ENCODE data around the gene RPP38.

Gene RPP38

DNA sequence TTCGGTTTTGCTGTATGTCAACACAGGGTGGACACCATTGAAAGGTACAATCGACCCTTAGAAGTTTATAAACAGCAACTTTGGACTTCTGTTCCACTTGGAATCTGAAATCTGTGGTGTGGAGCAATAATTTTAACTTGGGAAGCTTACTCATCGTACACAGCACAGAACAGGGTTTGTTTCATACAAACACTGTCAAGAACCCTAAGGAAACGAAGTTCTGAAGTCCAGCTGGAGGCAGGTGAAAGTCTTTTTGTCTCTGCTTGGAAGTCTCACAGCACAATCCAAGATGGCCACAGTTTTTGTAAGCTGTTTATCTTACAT lies 39.8 kb downstream of the RPP38 start:
- H3K4me1 ChIP-seq (ENCODE audit: insufficient read depth, low read length, poor library complexity, severe bottlenecking), result peaks cover 19% of the 10 kb centered on the region
- H2AFZ ChIP-seq (ENCODE audit: low read length), result no peak overlapping the region
- H4K20me1 ChIP-seq (ENCODE audit: insufficient read depth, low read length, poor library complexity, severe bottlenecking), result no peaks in the 10 kb centered on the region
- H3K4me3 ChIP-seq (ENCODE audit: low read length, poor library complexity, severe bottlenecking), result no peak overlapping the region
- peaks cover 17% of the 10 kb centered on the region for H3K79me2 ChIP-seq (ENCODE audit: insufficient read depth, low read length)
- no peaks in the 10 kb centered on the region for H3K9me2 ChIP-seq (replicated peaks; ENCODE audit: low read depth, low read length)
- H3K27me3 ChIP-seq (ENCODE audit: insufficient read depth, low read length, poor library complexity, severe bottlenecking), result no peaks in the 10 kb centered on the region
- peaks cover 11% of the 10 kb centered on the region; the same call in 1 of the 2 replicates for H3F3A ChIP-seq (ENCODE audit: low read depth)
- no peak overlapping the region for H3K9ac ChIP-seq (ENCODE audit: low read depth, low read length, poor library complexity, severe bottlenecking)
- no peak overlapping the region for H3K4me2 ChIP-seq (ENCODE audit: low read depth, low read length, poor library complexity, severe bottlenecking)
- TF ChIP-seq EZH2phosphoT487 (IDR thresholded peaks at IDR 0.05; ENCODE audit: borderline replicate concordance), result no peak
- TF ChIP-seq, protein P1, sequence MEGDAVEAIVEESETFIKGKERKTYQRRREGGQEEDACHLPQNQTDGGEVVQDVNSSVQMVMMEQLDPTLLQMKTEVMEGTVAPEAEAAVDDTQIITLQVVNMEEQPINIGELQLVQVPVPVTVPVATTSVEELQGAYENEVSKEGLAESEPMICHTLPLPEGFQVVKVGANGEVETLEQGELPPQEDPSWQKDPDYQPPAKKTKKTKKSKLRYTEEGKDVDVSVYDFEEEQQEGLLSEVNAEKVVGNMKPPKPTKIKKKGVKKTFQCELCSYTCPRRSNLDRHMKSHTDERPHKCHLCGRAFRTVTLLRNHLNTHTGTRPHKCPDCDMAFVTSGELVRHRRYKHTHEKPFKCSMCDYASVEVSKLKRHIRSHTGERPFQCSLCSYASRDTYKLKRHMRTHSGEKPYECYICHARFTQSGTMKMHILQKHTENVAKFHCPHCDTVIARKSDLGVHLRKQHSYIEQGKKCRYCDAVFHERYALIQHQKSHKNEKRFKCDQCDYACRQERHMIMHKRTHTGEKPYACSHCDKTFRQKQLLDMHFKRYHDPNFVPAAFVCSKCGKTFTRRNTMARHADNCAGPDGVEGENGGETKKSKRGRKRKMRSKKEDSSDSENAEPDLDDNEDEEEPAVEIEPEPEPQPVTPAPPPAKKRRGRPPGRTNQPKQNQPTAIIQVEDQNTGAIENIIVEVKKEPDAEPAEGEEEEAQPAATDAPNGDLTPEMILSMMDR (conservative IDR thresholded peaks at IDR 0.05; ENCODE audit: low read length), result no peak
- no peaks in the 10 kb centered on the region for H3K9me3 ChIP-seq (ENCODE audit: insufficient read depth, low read depth, low read length)
- peaks cover 68% of the 10 kb centered on the region; the same call in 1 of the 2 replicates for H3K36me3 ChIP-seq (ENCODE audit: insufficient read depth, low read length)

DNA sequence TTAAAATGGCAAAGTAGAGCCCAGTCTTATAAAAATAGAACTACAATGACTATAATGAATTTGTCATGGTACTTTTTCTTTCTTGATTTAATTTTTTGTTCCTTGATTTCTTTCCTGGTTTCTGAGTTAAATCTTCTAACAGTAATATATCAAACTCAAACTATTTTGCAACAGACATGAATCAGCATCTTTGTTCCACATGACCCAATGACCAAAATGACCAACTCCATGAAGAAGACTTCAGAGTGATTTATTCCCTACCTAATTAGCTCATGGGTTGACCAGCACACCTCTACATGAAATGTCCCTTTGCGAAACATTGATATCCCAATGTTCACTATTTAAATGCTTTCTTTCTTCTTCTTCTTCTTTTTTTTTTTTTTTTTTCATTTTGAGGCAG lies 40.5 kb downstream of the RPP38 start:
- TF ChIP-seq EZH2phosphoT487 (IDR thresholded peaks at IDR 0.05; ENCODE audit: borderline replicate concordance), result no peak
- TF ChIP-seq, protein P1 (conservative IDR thresholded peaks at IDR 0.05; ENCODE audit: low read length), result no peak
- Histone ChIP-seq H3K9ac (ENCODE audit: low read depth, low read length, poor library complexity, severe bottlenecking) (no peak overlapping the region), H3K9me2 (replicated peaks; ENCODE audit: low read depth, low read length) (no peaks in the 10 kb centered on the region), H3K36me3 (ENCODE audit: insufficient read depth, low read length) (peaks cover 66% of the 10 kb centered on the region; the same call in 1 of the 2 replicates), H3K9me3 (ENCODE audit: insufficient read depth, low read depth, low read length) (no peaks in the 10 kb centered on the region), H3K4me2 (ENCODE audit: low read depth, low read length, poor library complexity, severe bottlenecking) (no peak overlapping the region), H4K20me1 (ENCODE audit: insufficient read depth, low read length, poor library complexity, severe bottlenecking) (no peaks in the 10 kb centered on the region), H3K4me1 (ENCODE audit: insufficient read depth, low read length, poor library complexity, severe bottlenecking) (peaks cover 26% of the 10 kb centered on the region), H2AFZ (ENCODE audit: low read length) (no peak overlapping the region), H3K79me2 (ENCODE audit: insufficient read depth, low read length) (peaks cover 21% of the 10 kb centered on the region), H3K4me3 (ENCODE audit: low read length, poor library complexity, severe bottlenecking) (no peak overlapping the region), H3K27me3 (ENCODE audit: insufficient read depth, low read length, poor library complexity, severe bottlenecking) (no peaks in the 10 kb centered on the region), H3F3A (ENCODE audit: low read depth) (peaks cover 17% of the 10 kb centered on the region; the same call in 1 of the 2 replicates)

DNA sequence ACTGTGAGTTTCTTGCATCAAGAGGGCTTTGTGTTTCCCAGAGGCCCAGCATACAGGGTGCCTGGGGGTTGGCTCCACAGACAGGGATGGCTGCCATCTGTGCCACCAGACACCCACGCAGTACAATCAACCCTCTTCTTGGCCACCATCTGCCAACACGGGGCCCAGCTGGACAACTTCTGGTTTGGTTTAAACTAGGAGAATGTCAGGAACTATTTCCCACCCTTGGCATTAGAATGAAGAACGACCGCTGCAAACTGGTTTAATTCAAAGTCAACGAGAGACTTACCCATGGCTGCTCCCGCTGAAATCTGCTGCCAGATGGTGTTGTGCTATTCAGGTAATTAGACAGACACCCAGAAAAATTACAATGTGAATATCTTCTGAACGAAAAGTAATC lies 43.5 kb downstream of the RPP38 start:
- Histone ChIP-seq H3K9ac (ENCODE audit: low read depth, low read length, poor library complexity, severe bottlenecking) (peak overlapping the region; percentile 61), H3K27me3 (ENCODE audit: insufficient read depth, low read length, poor library complexity, severe bottlenecking) (no peaks in the 10 kb centered on the region), H3K79me2 (ENCODE audit: insufficient read depth, low read length) (peaks cover 50% of the 10 kb centered on the region), H3F3A (ENCODE audit: low read depth) (peaks cover 20% of the 10 kb centered on the region; the same call in 1 of the 2 replicates), H3K36me3 (ENCODE audit: insufficient read depth, low read length) (peaks cover 35% of the 10 kb centered on the region; the same call in 1 of the 2 replicates), H3K9me2 (replicated peaks; ENCODE audit: low read depth, low read length) (no peaks in the 10 kb centered on the region), H3K4me1 (ENCODE audit: insufficient read depth, low read length, poor library complexity, severe bottlenecking) (peaks cover 42% of the 10 kb centered on the region), H4K20me1 (ENCODE audit: insufficient read depth, low read length, poor library complexity, severe bottlenecking) (no peaks in the 10 kb centered on the region), H3K4me3 (ENCODE audit: low read length, poor library complexity, severe bottlenecking) (peak overlapping the region; percentile 71), H2AFZ (ENCODE audit: low read length) (no peak overlapping the region), H3K9me3 (ENCODE audit: insufficient read depth, low read depth, low read length) (no peaks in the 10 kb centered on the region), H3K4me2 (ENCODE audit: low read depth, low read length, poor library complexity, severe bottlenecking) (peak overlapping the region; percentile 90)
- TF ChIP-seq, protein P1 (conservative IDR thresholded peaks at IDR 0.05; ENCODE audit: low read length), result no peak
- TF ChIP-seq EZH2phosphoT487 (IDR thresholded peaks at IDR 0.05; ENCODE audit: borderline replicate concordance), result no peak
